KMS-11 (cell line): Measurements from ENCODE around the gene IMPG2.

ENCODE experiments used
- H2AFZ ChIP-seq: fragments of 200-600 bp; sonication (generic); 2 replicates; pipeline ENCODE4 v1.6.1; 2016; ENCODE audit warnings: antibody characterized with exemption, mixed run types, low read depth
- H3K27ac ChIP-seq: fragments of 200-600 bp; sonication (generic); 2 replicates; pipeline ENCODE4 v1.6.1; 2016; ENCODE audit warnings: mild to moderate bottlenecking, mixed run types
- H3K27me3 ChIP-seq: fragments of 200-600 bp; sonication (generic); 2 replicates; pipeline ENCODE4 v1.6.1; 2017; ENCODE audit warnings: mild to moderate bottlenecking, low read depth, mixed run types, moderate library complexity; ENCODE audit not compliant: insufficient read depth
- H3K36me3 ChIP-seq: fragments of 200-600 bp; sonication (generic); 2 replicates; pipeline ENCODE4 v1.6.1; 2017; ENCODE audit warnings: mild to moderate bottlenecking, mixed run types; ENCODE audit not compliant: insufficient read depth
- H3K4me1 ChIP-seq: fragments of 200-600 bp; sonication (generic); 2 replicates; pipeline ENCODE4 v1.6.1; 2016; ENCODE audit warnings: mild to moderate bottlenecking, low read depth, mixed run types; ENCODE audit not compliant: poor library complexity, severe bottlenecking
- H3K4me2 ChIP-seq: fragments of 200-600 bp; sonication (generic); 2 replicates; pipeline ENCODE4 v1.7.0; 2016; ENCODE audit warnings: mild to moderate bottlenecking, mixed run types
- H3K4me3 ChIP-seq: fragments of 200-600 bp; sonication (generic); IDR thresholded peaks from 2 replicates; pipeline ENCODE4 v1.6.1; 2017; ENCODE audit warnings: low read depth, low read length, mixed read lengths; ENCODE audit not compliant: insufficient read depth
- H3K79me2 ChIP-seq: fragments of 200-600 bp; sonication (generic); 2 replicates; pipeline ENCODE4 v1.6.1; 2016; ENCODE audit warnings: low read depth, mixed run types; ENCODE audit not compliant: insufficient read depth
- H3K9ac ChIP-seq: fragments of 200-600 bp; sonication (generic); 2 replicates; pipeline ENCODE4 v1.6.1; 2016; ENCODE audit warnings: mild to moderate bottlenecking, mixed run types
- H4K20me1 ChIP-seq: fragments of 200-600 bp; sonication (generic); 2 replicates; pipeline ENCODE4 v1.6.1; 2016; ENCODE audit warnings: mild to moderate bottlenecking, mixed run types; ENCODE audit not compliant: insufficient read depth
- CTCF ChIP-seq: fragments of 200-600 bp; sonication (generic); conservative IDR thresholded peaks from 2 replicates; pipeline ENCODE4 v1.6.1; 2017; ENCODE audit warnings: low read depth, mild to moderate bottlenecking, antibody characterized with exemption, low read length, moderate library complexity, mixed read lengths

IMPG2 gene

DNA sequence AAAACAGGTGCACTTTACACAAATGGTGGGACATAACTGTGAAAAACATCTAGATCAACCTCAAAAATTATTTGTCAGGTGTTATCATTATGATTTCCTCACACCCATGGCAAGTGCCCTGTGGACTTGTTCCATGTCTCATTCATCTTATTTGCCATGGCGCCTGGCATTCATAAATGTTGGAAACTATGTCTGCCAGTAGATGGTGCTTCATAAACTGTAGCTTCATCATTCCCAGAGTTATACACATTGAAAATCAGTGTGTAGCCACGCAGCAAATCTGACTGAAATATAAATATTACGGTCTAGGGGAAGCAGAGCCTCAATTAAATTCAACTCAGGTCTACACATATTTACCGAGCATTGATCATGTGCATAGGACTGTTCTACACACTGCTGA is 90.7 kb downstream of the IMPG2 start:
- H3K27ac ChIP-seq: no peak overlapping the region
- H3K4me2 ChIP-seq: no peak overlapping the region
- no peaks in the 10 kb centered on the region for H3K36me3 ChIP-seq
- H3K27me3 ChIP-seq: no peaks in the 10 kb centered on the region
- no peaks in the 10 kb centered on the region for H3K4me1 ChIP-seq
- no peak for TF ChIP-seq CTCF
- no peaks in the 10 kb centered on the region for H4K20me1 ChIP-seq
- H2AFZ ChIP-seq: no peak overlapping the region
- no peak overlapping the region for H3K4me3 ChIP-seq
- H3K9ac ChIP-seq: no peak overlapping the region
- H3K79me2 ChIP-seq: no peaks in the 10 kb centered on the region

- H3K79me2 ChIP-seq: no peaks in the 10 kb centered on the region
- H3K4me2 ChIP-seq: no peak overlapping the region
- no peak overlapping the region for H3K4me3 ChIP-seq
- no peaks in the 10 kb centered on the region for H3K4me1 ChIP-seq
- TF ChIP-seq CTCF: no peak
- no peaks in the 10 kb centered on the region for H3K36me3 ChIP-seq
- H4K20me1 ChIP-seq: no peaks in the 10 kb centered on the region
- no peak overlapping the region for H3K27ac ChIP-seq
- H3K27me3 ChIP-seq: no peaks in the 10 kb centered on the region
- no peak overlapping the region for H3K9ac ChIP-seq
- no peak overlapping the region for H2AFZ ChIP-seq
Measured at GRCh38 chr3:101228441-101228840, 91.9 kb downstream of the IMPG2 start.

DNA sequence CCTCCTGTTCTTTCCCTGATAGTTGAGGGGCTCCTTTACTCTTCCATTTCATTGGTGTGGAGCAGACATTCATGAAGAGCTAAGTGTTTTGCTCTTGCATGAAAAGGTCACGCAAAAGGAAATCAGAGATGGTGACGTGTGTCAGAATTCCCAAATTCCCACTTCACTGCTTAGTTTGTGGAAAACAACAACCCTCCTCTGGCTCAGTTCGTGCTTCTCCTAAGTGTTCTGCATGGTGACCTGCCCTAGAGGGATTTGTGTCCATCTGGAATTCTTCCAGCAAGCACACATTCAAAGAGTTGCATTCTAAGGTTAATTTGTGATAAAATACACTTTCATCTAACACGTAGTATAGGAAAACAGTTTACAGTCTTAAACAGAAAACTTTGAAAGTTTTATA is 95.6 kb downstream of the IMPG2 start:
- H3K36me3 ChIP-seq: no peaks in the 10 kb centered on the region
- H3K27ac ChIP-seq: no peak overlapping the region

DNA sequence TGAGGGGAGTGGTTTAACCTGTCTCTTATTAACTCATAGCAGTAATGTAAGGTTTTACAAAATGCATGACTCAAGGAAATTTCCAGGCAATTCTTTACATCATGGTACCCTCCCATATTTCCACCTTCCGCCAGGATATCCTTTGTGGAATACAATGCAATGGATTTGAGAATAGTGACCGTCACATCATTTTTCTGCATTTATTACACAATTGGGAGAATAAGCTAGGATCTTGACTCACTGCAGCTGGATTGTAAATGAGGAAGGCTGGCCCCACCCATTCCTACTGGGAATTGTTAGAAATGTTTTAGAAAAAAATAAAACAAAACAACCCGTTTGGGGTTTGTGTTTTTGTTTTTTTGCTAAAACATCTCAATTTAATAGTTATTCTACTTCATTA is 97.4 kb downstream of the IMPG2 start:
- H2AFZ ChIP-seq: no peak overlapping the region

More for the DNA sequence above, 95.6 kb downstream of the IMPG2 start:
- Histone ChIP-seq H3K4me3 (no peak overlapping the region), H2AFZ (no peak overlapping the region), H3K4me2 (no peak overlapping the region), H3K9ac (no peak overlapping the region), H4K20me1 (no peaks in the 10 kb centered on the region), H3K4me1 (no peaks in the 10 kb centered on the region), H3K79me2 (no peaks in the 10 kb centered on the region), H3K27me3 (no peaks in the 10 kb centered on the region)
- TF ChIP-seq CTCF: no peak

More for the DNA sequence above, 97.4 kb downstream of the IMPG2 start:
- no peak overlapping the region for H3K4me3 ChIP-seq
- no peaks in the 10 kb centered on the region for H4K20me1 ChIP-seq
- H3K4me1 ChIP-seq: no peaks in the 10 kb centered on the region
- TF ChIP-seq CTCF: no peak
- H3K9ac ChIP-seq: no peak overlapping the region
- H3K36me3 ChIP-seq: no peaks in the 10 kb centered on the region
- no peaks in the 10 kb centered on the region for H3K27me3 ChIP-seq
- no peaks in the 10 kb centered on the region for H3K79me2 ChIP-seq
- H3K27ac ChIP-seq: no peak overlapping the region
- H3K4me2 ChIP-seq: no peak overlapping the region
